ENCODE data around the gene CAMSAP1. TPM values are rescaled to one million over a fixed set of nuclear protein-coding genes. Genes with fewer than 3 reads are reported as not detected.

The CAMSAP1 gene
- polyA plus RNA-seq, 4 donors, result 1.6 to 6.7 (median 3.2) TPM

DNA sequence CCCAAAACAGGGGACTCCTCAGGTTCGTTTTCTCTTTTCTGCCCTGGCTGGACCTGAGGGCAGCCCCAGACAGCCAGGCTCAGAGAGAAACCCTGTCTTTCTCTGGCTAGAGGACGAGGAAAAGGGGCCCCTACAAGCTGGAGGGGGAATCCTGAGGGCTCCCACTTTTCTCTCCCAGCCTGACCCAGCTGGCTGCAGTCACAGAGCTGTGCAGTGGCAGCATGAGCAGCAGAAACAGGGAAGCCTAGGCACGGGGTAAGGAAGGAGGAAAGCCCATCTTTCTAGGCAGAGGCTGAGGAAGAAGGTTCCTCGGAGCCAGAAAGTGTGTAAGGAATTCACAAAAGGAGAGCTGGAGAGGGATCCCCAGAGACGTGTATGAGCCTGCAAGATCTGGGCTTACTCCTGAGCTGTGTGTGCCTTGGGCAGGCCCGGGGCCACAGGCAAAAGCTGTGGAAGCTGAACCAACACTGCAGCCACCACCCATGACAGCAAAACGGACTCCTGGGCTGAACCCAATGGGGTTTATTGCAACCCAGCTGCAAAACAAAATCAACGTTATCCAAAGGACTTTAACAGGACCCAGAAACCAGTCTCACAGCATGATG is 16.2 kb downstream of the CAMSAP1 start:
- no peaks in the 10 kb centered on the region for H3K27me3 ChIP-seq (ENCODE audit: control insufficient read depth in 3 of 3, insufficient read depth in 3 of 3, low read length in 3 of 3)
- WGBS, 3 donors, result 66 to 83% (median 82%) methylated on average over 8 of the region's 8 CpGs
- peaks cover 0 to 11% (median 0%) of the 10 kb centered on the region in 3 donors for H3K36me3 ChIP-seq (ENCODE audit: control insufficient read depth in 3 of 3, insufficient read depth in 2 of 3, low read depth in 1 of 3, low read length in 3 of 3)
- DNase-seq (no peak), FAIRE-seq (no peak)
- peaks cover 0 to 6% (median 5%) of the 10 kb centered on the region in 3 donors for H3K4me1 ChIP-seq (ENCODE audit: control insufficient read depth in 3 of 3, insufficient read depth in 2 of 3, low read depth in 1 of 3, low read length in 2 of 3)
- no peak overlapping the region for H3K27ac ChIP-seq (ENCODE audit: low read depth in 1 of 3, low read length in 2 of 3)
- H3K9me3 ChIP-seq (ENCODE audit: control insufficient read depth in 2 of 2, insufficient read depth in 1 of 2, low read depth in 1 of 2, low read length in 1 of 2), result peaks cover 0 to 5% of the 10 kb centered on the region in 2 donors
- H3K4me3 ChIP-seq (ENCODE audit: low read depth in 1 of 3, low read length in 3 of 3), result no peak overlapping the region

DNA sequence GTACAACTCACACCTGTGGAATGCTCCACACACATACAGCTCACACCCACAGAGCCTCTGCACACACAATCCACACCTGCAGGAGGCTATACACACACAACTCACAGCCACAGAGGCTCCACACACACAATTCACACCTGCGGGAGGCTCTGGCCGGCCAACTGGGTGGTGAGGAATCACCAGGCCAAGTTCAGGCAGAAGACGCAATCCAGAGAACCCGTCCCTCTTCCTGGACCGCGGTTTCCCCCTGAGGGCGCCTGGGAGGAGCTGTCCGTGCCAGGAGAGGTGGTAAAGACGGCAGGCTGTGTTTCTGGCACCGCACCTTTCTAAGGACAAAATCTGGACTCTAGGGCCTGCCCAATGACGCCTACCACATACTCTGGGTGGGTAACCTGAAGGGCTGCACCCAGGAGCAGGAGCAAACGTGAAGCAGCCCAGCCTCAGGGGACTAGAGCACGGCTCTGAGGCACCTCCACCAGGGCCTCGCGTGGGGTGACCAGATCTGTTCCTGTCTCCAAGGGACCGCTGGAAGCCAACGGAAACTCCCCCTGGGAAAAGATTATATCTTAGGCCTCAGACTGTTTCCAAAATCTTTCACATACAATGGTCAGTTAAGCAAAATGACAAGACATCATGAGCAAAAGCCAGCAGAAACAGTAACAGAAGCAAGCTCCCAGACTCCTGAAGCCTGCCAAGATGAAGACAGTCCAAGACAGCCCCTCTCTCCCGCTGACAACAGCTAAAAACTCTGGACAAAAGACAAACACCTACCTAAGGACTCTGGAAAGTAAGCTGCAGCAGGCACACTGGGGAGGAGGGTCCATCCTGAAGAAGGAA is 16.9 kb downstream of the CAMSAP1 start:
- Histone ChIP-seq H3K36me3 (ENCODE audit: control insufficient read depth in 3 of 3, insufficient read depth in 2 of 3, low read depth in 1 of 3, low read length in 3 of 3) (peaks cover 0 to 11% (median 0%) of the 10 kb centered on the region in 3 donors), H3K27me3 (ENCODE audit: control insufficient read depth in 3 of 3, insufficient read depth in 3 of 3, low read length in 3 of 3) (no peaks in the 10 kb centered on the region), H3K4me1 (ENCODE audit: control insufficient read depth in 3 of 3, insufficient read depth in 2 of 3, low read depth in 1 of 3, low read length in 2 of 3) (peaks cover 0 to 6% (median 5%) of the 10 kb centered on the region in 3 donors), H3K4me3 (ENCODE audit: low read depth in 1 of 3, low read length in 3 of 3) (no peak overlapping the region), H3K9me3 (ENCODE audit: control insufficient read depth in 2 of 2, insufficient read depth in 1 of 2, low read depth in 1 of 2, low read length in 1 of 2) (peaks cover 0 to 5% of the 10 kb centered on the region in 2 donors), H3K27ac (ENCODE audit: low read depth in 1 of 3, low read length in 2 of 3) (no peak overlapping the region)
- FAIRE-seq (no peak), DNase-seq (no peak)
- 78 to 87% (median 84%) methylated on average over 18 of the region's 18 CpGs for WGBS, 3 donors

GRCh38 chr9:135889564-135890189 is 17.7 kb downstream of the CAMSAP1 start:
- peaks cover 0 to 6% (median 5%) of the 10 kb centered on the region in 3 donors for H3K4me1 ChIP-seq (ENCODE audit: control insufficient read depth in 3 of 3, insufficient read depth in 2 of 3, low read depth in 1 of 3, low read length in 2 of 3)
- H3K9me3 ChIP-seq (ENCODE audit: control insufficient read depth in 2 of 2, insufficient read depth in 1 of 2, low read depth in 1 of 2, low read length in 1 of 2), result peaks cover 0 to 3% of the 10 kb centered on the region in 2 donors
- no peak for DNase-seq
- FAIRE-seq, result no peak
- H3K36me3 ChIP-seq (ENCODE audit: control insufficient read depth in 3 of 3, insufficient read depth in 2 of 3, low read depth in 1 of 3, low read length in 3 of 3), result peaks cover 0 to 11% (median 0%) of the 10 kb centered on the region in 3 donors
- H3K27ac ChIP-seq (ENCODE audit: low read depth in 1 of 3, low read length in 2 of 3), result no peak overlapping the region
- no peak overlapping the region for H3K4me3 ChIP-seq (ENCODE audit: low read depth in 1 of 3, low read length in 3 of 3)
- no peaks in the 10 kb centered on the region for H3K27me3 ChIP-seq (ENCODE audit: control insufficient read depth in 3 of 3, insufficient read depth in 3 of 3, low read length in 3 of 3)
- WGBS, 3 donors, result 92 to 93% (median 93%) methylated on average over 19 of the region's 19 CpGs

DNA sequence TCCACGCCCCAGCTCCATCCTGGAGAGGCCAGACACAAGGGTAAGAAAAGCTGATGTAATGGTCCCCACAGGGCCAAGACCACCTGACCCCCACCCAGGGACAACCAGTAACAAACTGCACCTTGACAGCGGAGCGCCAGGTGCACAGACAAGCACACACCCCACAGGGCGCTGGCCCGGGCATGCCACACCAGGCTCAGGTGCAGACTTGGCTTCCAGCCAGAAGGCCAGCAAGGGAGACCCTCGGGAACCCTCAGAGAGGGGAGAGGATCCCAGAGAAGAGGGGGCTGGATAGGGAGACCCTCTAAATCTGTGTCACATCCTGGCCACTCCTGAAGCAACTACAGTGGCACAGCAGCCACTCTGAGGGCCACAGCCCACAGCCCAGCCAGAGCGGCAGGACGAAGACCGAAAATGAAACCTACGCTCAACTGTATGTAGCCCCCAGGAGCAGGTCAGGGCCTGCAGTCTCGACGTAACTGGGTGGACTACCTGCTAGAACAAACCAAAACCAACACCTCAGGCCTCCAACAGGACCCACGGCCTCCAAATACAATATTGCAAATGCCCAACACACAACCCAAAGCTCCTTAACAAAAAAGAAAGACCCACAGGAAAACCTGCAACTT is 18.5 kb downstream of the CAMSAP1 start:
- peaks cover 0 to 6% (median 5%) of the 10 kb centered on the region in 3 donors for H3K4me1 ChIP-seq (ENCODE audit: control insufficient read depth in 3 of 3, insufficient read depth in 2 of 3, low read depth in 1 of 3, low read length in 2 of 3)
- no peak for FAIRE-seq
- WGBS, 3 donors, result 50 to 83% (median 65%) methylated on average over 13 of the region's 13 CpGs

GRCh38 chr9:135888126-135888765 is 19.1 kb downstream of the CAMSAP1 start:
- no peak overlapping the region for H3K4me3 ChIP-seq (ENCODE audit: low read depth in 1 of 3, low read length in 3 of 3)
- no peak overlapping the region for H3K27ac ChIP-seq (ENCODE audit: low read depth in 1 of 3, low read length in 2 of 3)
- no peak for FAIRE-seq
- H3K4me1 ChIP-seq (ENCODE audit: control insufficient read depth in 3 of 3, insufficient read depth in 2 of 3, low read depth in 1 of 3, low read length in 2 of 3), result peaks cover 0 to 6% (median 5%) of the 10 kb centered on the region in 3 donors
- DNase-seq, result no peak
- peaks cover 0 to 11% (median 0%) of the 10 kb centered on the region in 3 donors for H3K36me3 ChIP-seq (ENCODE audit: control insufficient read depth in 3 of 3, insufficient read depth in 2 of 3, low read depth in 1 of 3, low read length in 3 of 3)
- H3K9me3 ChIP-seq (ENCODE audit: control insufficient read depth in 2 of 2, insufficient read depth in 1 of 2, low read depth in 1 of 2, low read length in 1 of 2), result no peaks in the 10 kb centered on the region
- 83 to 87% (median 83%) methylated on average over 22 of the region's 22 CpGs for WGBS, 3 donors
- H3K27me3 ChIP-seq (ENCODE audit: control insufficient read depth in 3 of 3, insufficient read depth in 3 of 3, low read length in 3 of 3), result no peaks in the 10 kb centered on the region

More for the DNA sequence above, 18.5 kb downstream of the CAMSAP1 start:
- Histone ChIP-seq H3K27me3 (ENCODE audit: control insufficient read depth in 3 of 3, insufficient read depth in 3 of 3, low read length in 3 of 3) (no peaks in the 10 kb centered on the region), H3K36me3 (ENCODE audit: control insufficient read depth in 3 of 3, insufficient read depth in 2 of 3, low read depth in 1 of 3, low read length in 3 of 3) (peaks cover 0 to 11% (median 0%) of the 10 kb centered on the region in 3 donors), H3K27ac (ENCODE audit: low read depth in 1 of 3, low read length in 2 of 3) (no peak overlapping the region), H3K9me3 (ENCODE audit: control insufficient read depth in 2 of 2, insufficient read depth in 1 of 2, low read depth in 1 of 2, low read length in 1 of 2) (no peaks in the 10 kb centered on the region), H3K4me3 (ENCODE audit: low read depth in 1 of 3, low read length in 3 of 3) (no peak overlapping the region)
- DNase-seq, result peak in 1 of 2 donors; percentile 28

DNA sequence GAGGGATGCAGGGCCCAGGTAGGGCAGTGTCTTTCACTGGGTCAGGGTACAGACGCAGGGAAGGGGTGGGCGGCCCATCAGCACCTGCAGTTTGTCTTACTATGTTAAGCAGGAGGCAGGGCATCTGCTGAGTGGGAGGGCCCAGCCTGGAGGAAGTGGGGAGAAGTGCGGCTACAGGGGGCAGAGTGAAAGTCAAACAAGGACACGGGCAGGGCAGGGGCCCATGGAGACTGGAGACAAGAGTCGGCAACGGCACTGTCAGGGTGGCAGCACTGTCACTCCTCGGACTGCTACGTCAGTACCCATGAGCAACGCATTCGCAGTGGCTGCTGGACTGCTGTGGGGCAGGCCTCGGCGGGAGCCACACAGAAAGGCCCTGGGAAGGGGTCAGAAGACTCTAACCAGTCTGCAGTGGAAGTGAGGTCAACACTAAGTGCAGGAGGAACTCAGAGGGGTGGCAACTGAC is 19.7 kb downstream of the CAMSAP1 start:
- peak overlapping the region in 1 of 3 donors; percentile 19 for H3K27ac ChIP-seq (ENCODE audit: low read depth in 1 of 3, low read length in 2 of 3)
- H3K36me3 ChIP-seq (ENCODE audit: control insufficient read depth in 3 of 3, insufficient read depth in 2 of 3, low read depth in 1 of 3, low read length in 3 of 3), result peaks cover 0 to 11% (median 0%) of the 10 kb centered on the region in 3 donors
- no peaks in the 10 kb centered on the region for H3K9me3 ChIP-seq (ENCODE audit: control insufficient read depth in 2 of 2, insufficient read depth in 1 of 2, low read depth in 1 of 2, low read length in 1 of 2)
- no peak for FAIRE-seq
- H3K4me1 ChIP-seq (ENCODE audit: control insufficient read depth in 3 of 3, insufficient read depth in 2 of 3, low read depth in 1 of 3, low read length in 2 of 3), result peaks cover 0 to 6% (median 5%) of the 10 kb centered on the region in 3 donors
- 51 to 73% (median 70%) methylated on average over 12 of the region's 12 CpGs for WGBS, 3 donors
- peak in 1 of 2 donors; percentile 21 for DNase-seq
- no peak overlapping the region for H3K4me3 ChIP-seq (ENCODE audit: low read depth in 1 of 3, low read length in 3 of 3)
- no peaks in the 10 kb centered on the region for H3K27me3 ChIP-seq (ENCODE audit: control insufficient read depth in 3 of 3, insufficient read depth in 3 of 3, low read length in 3 of 3)

- Histone ChIP-seq H3K27me3 (ENCODE audit: control insufficient read depth in 3 of 3, insufficient read depth in 3 of 3, low read length in 3 of 3) (no peaks in the 10 kb centered on the region), H3K9me3 (ENCODE audit: control insufficient read depth in 2 of 2, insufficient read depth in 1 of 2, low read depth in 1 of 2, low read length in 1 of 2) (no peaks in the 10 kb centered on the region), H3K4me1 (ENCODE audit: control insufficient read depth in 3 of 3, insufficient read depth in 2 of 3, low read depth in 1 of 3, low read length in 2 of 3) (peaks cover 0 to 6% (median 5%) of the 10 kb centered on the region in 3 donors), H3K27ac (ENCODE audit: low read depth in 1 of 3, low read length in 2 of 3) (no peak overlapping the region), H3K36me3 (ENCODE audit: control insufficient read depth in 3 of 3, insufficient read depth in 2 of 3, low read depth in 1 of 3, low read length in 3 of 3) (peaks cover 0 to 12% (median 0%) of the 10 kb centered on the region in 3 donors), H3K4me3 (ENCODE audit: low read depth in 1 of 3, low read length in 3 of 3) (no peak overlapping the region)
- no peak for DNase-seq
- WGBS, 3 donors, result 65 to 80% (median 74%) methylated on average over 18 of the region's 18 CpGs
- FAIRE-seq, result no peak
Measured at GRCh38 chr9:135887021-135887507, 20.3 kb downstream of the CAMSAP1 start.
